ENCODE results near the gene ZMYND12. TPM values are rescaled to one million over a fixed set of nuclear protein-coding genes. Genes with fewer than 3 reads are reported as not detected.

The ZMYND12 gene
- total RNA-seq, 1 donor from 2014 or later = 0.40 TPM

- Mint-ChIP-seq H3K4me3 (ENCODE audit: unreplicated experiment) (no peak overlapping the region), H3K27me3 (ENCODE audit: unreplicated experiment) (peaks cover 14% of the 10 kb centered on the region), H3K9me3 (ENCODE audit: unreplicated experiment) (no peaks in the 10 kb centered on the region), H3K36me3 (ENCODE audit: unreplicated experiment) (no peaks in the 10 kb centered on the region), H3K4me1 (ENCODE audit: unreplicated experiment) (peaks cover 8% of the 10 kb centered on the region), H3K27ac (ENCODE audit: unreplicated experiment) (no peak overlapping the region)
- TF ChIP-seq CTCF (IDR thresholded peaks at IDR 0.05) = no peak
- DNase-seq (ENCODE audit: extremely low spot score, unreplicated experiment) = no peak
Measured at GRCh38 chr1:42442662-42443061, 13.2 kb downstream of the ZMYND12 start.

GRCh38 chr1:42439940-42440339 lies 15.9 kb downstream of the ZMYND12 start:
- Mint-ChIP-seq H3K27ac (ENCODE audit: unreplicated experiment) (no peak overlapping the region), H3K4me3 (ENCODE audit: unreplicated experiment) (no peak overlapping the region), H3K27me3 (ENCODE audit: unreplicated experiment) (no peaks in the 10 kb centered on the region), H3K9me3 (ENCODE audit: unreplicated experiment) (no peaks in the 10 kb centered on the region), H3K36me3 (ENCODE audit: unreplicated experiment) (no peaks in the 10 kb centered on the region), H3K4me1 (ENCODE audit: unreplicated experiment) (peaks cover 8% of the 10 kb centered on the region)
- no peak for TF ChIP-seq CTCF (IDR thresholded peaks at IDR 0.05)
- DNase-seq (ENCODE audit: extremely low spot score, unreplicated experiment) = no peak

GRCh38 chr1:42434340-42434739 lies 21.5 kb downstream of the ZMYND12 start:
- H3K9me3 Mint-ChIP-seq (ENCODE audit: unreplicated experiment) = no peaks in the 10 kb centered on the region
- H3K36me3 Mint-ChIP-seq (ENCODE audit: unreplicated experiment) = no peaks in the 10 kb centered on the region
- peak; percentile 51 for DNase-seq (ENCODE audit: extremely low spot score, unreplicated experiment)
- peaks cover 15% of the 10 kb centered on the region for H3K27me3 Mint-ChIP-seq (ENCODE audit: unreplicated experiment)
- H3K27ac Mint-ChIP-seq (ENCODE audit: unreplicated experiment) = no peak overlapping the region
- no peak overlapping the region for H3K4me3 Mint-ChIP-seq (ENCODE audit: unreplicated experiment)
- no peaks in the 10 kb centered on the region for H3K4me1 Mint-ChIP-seq (ENCODE audit: unreplicated experiment)
- no peak for TF ChIP-seq CTCF (IDR thresholded peaks at IDR 0.05)

GRCh38 chr1:42433369-42433768 lies 22.5 kb downstream of the ZMYND12 start:
- no peaks in the 10 kb centered on the region for H3K36me3 Mint-ChIP-seq (ENCODE audit: unreplicated experiment)
- peak; percentile 40 for DNase-seq (ENCODE audit: extremely low spot score, unreplicated experiment)
- H3K4me3 Mint-ChIP-seq (ENCODE audit: unreplicated experiment) = no peak overlapping the region
- no peak for TF ChIP-seq CTCF (IDR thresholded peaks at IDR 0.05)
- no peak overlapping the region for H3K27ac Mint-ChIP-seq (ENCODE audit: unreplicated experiment)
- H3K4me1 Mint-ChIP-seq (ENCODE audit: unreplicated experiment) = no peaks in the 10 kb centered on the region
- H3K9me3 Mint-ChIP-seq (ENCODE audit: unreplicated experiment) = no peaks in the 10 kb centered on the region
- peaks cover 18% of the 10 kb centered on the region for H3K27me3 Mint-ChIP-seq (ENCODE audit: unreplicated experiment)

GRCh38 chr1:42432714-42433113 lies 23.1 kb downstream of the ZMYND12 start:
- H3K9me3 Mint-ChIP-seq (ENCODE audit: unreplicated experiment) = no peaks in the 10 kb centered on the region
- peaks cover 18% of the 10 kb centered on the region for H3K27me3 Mint-ChIP-seq (ENCODE audit: unreplicated experiment)
- no peaks in the 10 kb centered on the region for H3K4me1 Mint-ChIP-seq (ENCODE audit: unreplicated experiment)
- no peak overlapping the region for H3K4me3 Mint-ChIP-seq (ENCODE audit: unreplicated experiment)
- no peak overlapping the region for H3K27ac Mint-ChIP-seq (ENCODE audit: unreplicated experiment)
- H3K36me3 Mint-ChIP-seq (ENCODE audit: unreplicated experiment) = no peaks in the 10 kb centered on the region
- no peak for TF ChIP-seq CTCF (IDR thresholded peaks at IDR 0.05)
- DNase-seq (ENCODE audit: extremely low spot score, unreplicated experiment) = peak; percentile 6

All from osteocyte (in vitro differentiated cells).